Suprapubic skin (tissue), 4 donors: ENCODE data around the gene ADORA2A. TPM values are rescaled to one million over a fixed set of nuclear protein-coding genes. Genes with fewer than 3 reads are reported as not detected.

Experiments used
- DNase-seq, 2 donors: peaks; one replicate each; pipeline ENCODE4 v3.0.0-alpha.2; 2019; ENCODE audit warnings: low spot score in 2 of 2
- H3K27ac ChIP-seq: fragments of 200-600 bp; sonication (generic); one replicate; pipeline ENCODE4 v1.5.1; 2019
- H3K27me3 ChIP-seq: fragments of 200-600 bp; sonication (generic); one replicate; pipeline ENCODE4 v1.5.1; 2019
- H3K36me3 ChIP-seq: fragments of 200-600 bp; sonication (generic); one replicate; pipeline ENCODE4 v1.5.1; 2019
- H3K4me1 ChIP-seq: fragments of 200-600 bp; sonication (generic); one replicate; pipeline ENCODE4 v1.5.1; 2019
- H3K4me3 ChIP-seq: fragments of 200-600 bp; sonication (generic); one replicate; pipeline ENCODE4 v1.5.1; 2019; ENCODE audit warnings: mild to moderate bottlenecking
- H3K9me3 ChIP-seq: fragments of 200-600 bp; sonication (generic); one replicate; pipeline ENCODE4 v1.5.1; 2019
- EP300 ChIP-seq: sonication (generic); formaldehyde crosslinking; IDR thresholded peaks from one replicate; pipeline ENCODE4 v1.6.1; 2017; ENCODE audit warnings: antibody characterized with exemption
- POLR2A ChIP-seq, 2 donors: fragments of 450-650 bp; IDR thresholded peaks; one replicate each; pipeline ENCODE4 v1.6.1; 2017; ENCODE audit warnings: antibody characterized with exemption in 2 of 2, mild to moderate bottlenecking in 2 of 2, moderate library complexity in 2 of 2
- POLR2AphosphoS5 ChIP-seq, 3 donors: sonication (generic); formaldehyde crosslinking; IDR thresholded peaks; one replicate each; pipeline ENCODE4 v1.6.1; 2017; ENCODE audit warnings: antibody characterized with exemption in 3 of 3
- WGBS: methylation state at CpG from one replicate; pipeline ENCODE4 v1.1.5; 2018; 5-methylcytosine and 5-hydroxymethylcytosine counted together
- total RNA-seq, 4 donors: library from RNA; depleted of rRNA; stranded (reverse); fragments of >200 nt; gene quantifications; one replicate each; pipeline ENCODE4 v1.1.0, GENCODE V29; 2016
- TF ChIP-seq, protein P1 (sequence below), 2 donors: fragments of 200-600 bp in 1 of 2; fragments of 450-650 bp in 1 of 2; sonication (generic) in 1 of 2; IDR thresholded peaks; one replicate each; pipeline ENCODE4 v1.5.1; 2016 to 2019; ENCODE audit warnings: antibody characterized with exemption in 2 of 2, mild to moderate bottlenecking in 1 of 2, moderate library complexity in 1 of 2

The ADORA2A gene
- total RNA-seq, 4 donors from 2014 or later, result 2.2 to 5.1 (median 3.4) TPM

DNA sequence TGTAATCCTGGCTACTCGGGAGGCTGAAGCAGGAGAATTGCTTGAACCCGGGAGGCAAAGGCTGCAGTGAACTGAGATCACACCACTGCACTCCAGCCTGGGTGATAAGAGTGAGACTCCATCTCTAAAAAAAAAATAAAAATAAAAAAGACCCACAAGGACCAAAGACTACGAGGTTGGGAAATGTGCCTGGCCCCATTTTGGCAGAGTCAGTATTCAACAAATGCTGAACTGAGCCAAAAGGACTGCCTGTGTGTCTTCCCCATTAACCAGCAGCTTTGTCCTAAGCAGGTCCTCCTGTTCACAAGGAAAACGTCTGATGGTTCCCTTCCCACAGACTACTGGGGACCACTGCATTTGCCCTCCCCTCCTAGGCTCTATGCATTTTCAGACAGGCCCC lies 27.6 kb downstream of the ADORA2A start:
- Histone ChIP-seq H3K4me3 (no peak overlapping the region), H3K9me3 (no peaks in the 10 kb centered on the region), H3K27me3 (no peaks in the 10 kb centered on the region), H3K36me3 (no peaks in the 10 kb centered on the region), H3K27ac (no peak overlapping the region), H3K4me1 (peaks cover 4% of the 10 kb centered on the region)
- no peak for DNase-seq
- 81% methylated on average over 4 of the region's 4 CpGs for WGBS
- TF ChIP-seq POLR2A (IDR thresholded peaks at IDR 0.05) (no peak), EP300 (no peak)

DNA sequence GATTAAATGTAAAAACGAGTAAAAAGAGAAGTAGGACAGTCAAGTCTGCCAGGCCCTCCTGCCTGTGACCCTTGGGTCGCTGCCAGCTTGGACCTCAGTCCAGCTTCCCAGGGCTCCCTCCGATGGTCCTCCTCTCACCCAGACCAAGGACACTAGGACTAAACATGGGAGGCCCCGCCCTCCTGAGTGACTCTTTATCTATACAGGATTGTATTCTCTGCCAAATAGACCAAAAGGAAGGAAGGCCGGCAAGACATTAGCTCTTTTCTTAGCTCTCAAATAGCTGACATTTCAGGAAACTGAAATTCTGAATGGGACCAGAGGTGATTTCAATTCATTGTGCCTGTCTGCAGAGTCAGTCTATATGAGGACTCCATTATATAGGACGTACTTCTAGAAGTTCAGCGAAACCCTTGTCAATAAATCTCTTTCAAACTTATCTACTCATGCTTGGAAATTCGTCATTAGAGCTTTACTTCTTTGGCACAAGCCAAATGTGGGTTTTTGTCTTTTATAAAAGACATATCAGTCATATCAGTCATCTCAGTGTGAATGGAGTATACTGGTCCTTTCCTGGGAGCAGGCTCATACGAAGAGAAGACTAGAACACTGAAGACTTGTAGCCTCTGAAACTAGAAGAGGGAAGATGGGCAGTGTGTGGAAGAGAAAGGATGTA lies 28.5 kb downstream of the ADORA2A start:
- Histone ChIP-seq H3K9me3 (no peaks in the 10 kb centered on the region), H3K36me3 (no peaks in the 10 kb centered on the region), H3K4me3 (no peak overlapping the region), H3K27me3 (no peaks in the 10 kb centered on the region), H3K4me1 (peaks cover 4% of the 10 kb centered on the region), H3K27ac (no peak overlapping the region)
- TF ChIP-seq EP300 (no peak), POLR2A (IDR thresholded peaks at IDR 0.05) (no peak), POLR2AphosphoS5 (IDR thresholded peaks at IDR 0.05) (no peak)
- TF ChIP-seq, protein P1, sequence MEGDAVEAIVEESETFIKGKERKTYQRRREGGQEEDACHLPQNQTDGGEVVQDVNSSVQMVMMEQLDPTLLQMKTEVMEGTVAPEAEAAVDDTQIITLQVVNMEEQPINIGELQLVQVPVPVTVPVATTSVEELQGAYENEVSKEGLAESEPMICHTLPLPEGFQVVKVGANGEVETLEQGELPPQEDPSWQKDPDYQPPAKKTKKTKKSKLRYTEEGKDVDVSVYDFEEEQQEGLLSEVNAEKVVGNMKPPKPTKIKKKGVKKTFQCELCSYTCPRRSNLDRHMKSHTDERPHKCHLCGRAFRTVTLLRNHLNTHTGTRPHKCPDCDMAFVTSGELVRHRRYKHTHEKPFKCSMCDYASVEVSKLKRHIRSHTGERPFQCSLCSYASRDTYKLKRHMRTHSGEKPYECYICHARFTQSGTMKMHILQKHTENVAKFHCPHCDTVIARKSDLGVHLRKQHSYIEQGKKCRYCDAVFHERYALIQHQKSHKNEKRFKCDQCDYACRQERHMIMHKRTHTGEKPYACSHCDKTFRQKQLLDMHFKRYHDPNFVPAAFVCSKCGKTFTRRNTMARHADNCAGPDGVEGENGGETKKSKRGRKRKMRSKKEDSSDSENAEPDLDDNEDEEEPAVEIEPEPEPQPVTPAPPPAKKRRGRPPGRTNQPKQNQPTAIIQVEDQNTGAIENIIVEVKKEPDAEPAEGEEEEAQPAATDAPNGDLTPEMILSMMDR (IDR thresholded peaks at IDR 0.05), result no peak
- 55% methylated on average over 9 of the region's 9 CpGs for WGBS
- DNase-seq, result no peak

DNA sequence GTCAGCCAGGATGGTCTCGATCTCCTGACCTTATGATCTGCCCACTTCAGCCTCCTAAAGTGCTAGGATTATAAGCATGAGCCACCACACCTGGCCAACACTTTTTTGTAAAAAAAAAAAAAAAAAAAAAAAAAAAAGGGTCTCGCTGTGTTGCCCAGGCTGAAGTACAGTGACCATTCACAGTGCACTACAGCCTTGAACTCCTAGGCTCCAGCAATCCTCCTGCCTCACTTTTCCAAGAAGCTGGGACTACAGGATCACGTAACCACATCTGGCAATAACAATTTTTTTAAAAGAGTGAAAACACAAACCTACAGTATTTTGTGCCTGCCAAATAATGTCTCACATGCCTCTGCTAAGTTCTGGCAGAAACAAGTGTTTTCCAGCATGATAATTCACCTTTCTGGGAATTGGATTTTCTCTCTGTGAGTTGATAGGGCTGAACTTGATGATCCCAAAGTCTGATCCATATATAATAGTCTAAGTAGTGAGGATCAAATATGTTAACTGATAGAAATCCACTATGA lies 30.6 kb downstream of the ADORA2A start:
- DNase-seq, result no peak
- Histone ChIP-seq H3K4me1 (peaks cover 4% of the 10 kb centered on the region), H3K36me3 (no peaks in the 10 kb centered on the region), H3K9me3 (no peaks in the 10 kb centered on the region), H3K27ac (no peak overlapping the region), H3K4me3 (no peak overlapping the region), H3K27me3 (no peaks in the 10 kb centered on the region)
- 85% methylated on average over 3 of the region's 3 CpGs for WGBS
- TF ChIP-seq EP300 (no peak), POLR2A (IDR thresholded peaks at IDR 0.05) (no peak), POLR2AphosphoS5 (IDR thresholded peaks at IDR 0.05) (no peak)
- TF ChIP-seq, protein P1 (IDR thresholded peaks at IDR 0.05), result no peak

DNA sequence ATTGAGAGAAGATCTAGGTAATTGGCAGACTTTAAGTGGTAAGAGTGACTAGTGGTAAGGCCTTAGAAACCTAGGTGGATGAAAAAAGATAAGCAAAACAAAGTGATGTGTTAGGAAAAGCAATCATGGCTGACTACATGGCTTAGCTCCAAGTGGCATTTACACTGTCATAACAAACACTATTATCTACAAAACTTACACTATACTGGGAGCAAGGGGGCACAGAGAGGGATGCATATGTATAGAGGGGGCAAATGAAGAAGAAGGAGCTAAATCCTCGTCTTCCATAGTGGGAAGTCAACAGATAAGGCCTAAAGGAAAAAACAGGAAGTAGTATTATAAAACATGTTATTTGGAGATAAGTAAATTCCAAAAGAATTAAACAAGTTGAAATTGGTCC lies 32.5 kb downstream of the ADORA2A start:
- Histone ChIP-seq H3K27ac (no peak overlapping the region), H3K4me1 (peaks cover 4% of the 10 kb centered on the region), H3K36me3 (no peaks in the 10 kb centered on the region), H3K27me3 (no peaks in the 10 kb centered on the region), H3K4me3 (no peak overlapping the region), H3K9me3 (no peaks in the 10 kb centered on the region)
- 71% methylated on average over 1 of the region's 1 CpG for WGBS
- no peak for DNase-seq
- TF ChIP-seq EP300 (no peak), POLR2AphosphoS5 (IDR thresholded peaks at IDR 0.05) (no peak), POLR2A (IDR thresholded peaks at IDR 0.05) (no peak)
- TF ChIP-seq, protein P1 (IDR thresholded peaks at IDR 0.05), result no peak

DNA sequence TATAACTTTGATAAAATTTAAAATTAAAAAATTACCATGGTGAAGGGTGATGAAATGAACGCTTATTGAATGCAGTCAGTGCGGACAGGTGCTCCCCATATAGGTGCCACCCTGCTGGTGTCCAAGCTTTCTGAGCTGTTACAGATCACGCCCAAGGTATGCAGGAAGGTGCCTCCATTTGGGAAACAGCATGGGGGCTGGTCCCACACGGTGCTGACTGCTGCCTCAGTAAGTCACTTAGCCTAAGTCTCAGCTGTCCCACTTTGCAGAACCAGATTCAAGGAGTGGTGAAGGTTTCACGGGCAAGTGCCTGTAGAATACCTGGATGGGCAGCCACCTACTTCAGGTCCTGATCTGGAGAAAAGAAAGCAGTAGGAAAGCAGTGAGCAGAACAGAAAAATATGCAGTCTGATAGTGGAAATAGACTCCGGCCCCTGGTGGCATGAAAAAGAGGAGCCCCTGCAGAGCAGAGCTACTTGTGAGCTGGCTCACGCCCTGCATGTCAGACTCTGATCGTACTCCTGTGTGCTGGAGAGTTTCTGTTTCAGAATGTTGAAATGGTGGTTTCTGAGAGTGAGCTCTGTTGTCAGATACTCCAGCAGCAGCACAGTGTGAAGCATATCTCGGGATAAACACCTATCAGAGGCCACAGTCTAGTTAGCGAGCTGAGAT lies 33.2 kb downstream of the ADORA2A start:
- WGBS, result 72% methylated on average over 10 of the region's 10 CpGs

More for the DNA sequence above, 33.2 kb downstream of the ADORA2A start:
- no peaks in the 10 kb centered on the region for H3K36me3 ChIP-seq
- H3K9me3 ChIP-seq, result no peaks in the 10 kb centered on the region
- TF ChIP-seq POLR2AphosphoS5 (IDR thresholded peaks at IDR 0.05), result no peak
- no peak for TF ChIP-seq POLR2A (IDR thresholded peaks at IDR 0.05)
- TF ChIP-seq EP300, result no peak
- TF ChIP-seq, protein P1 (IDR thresholded peaks at IDR 0.05), result no peak
- no peaks in the 10 kb centered on the region for H3K27me3 ChIP-seq
- H3K27ac ChIP-seq, result no peak overlapping the region
- DNase-seq, result no peak
- H3K4me1 ChIP-seq, result peaks cover 1% of the 10 kb centered on the region
- H3K4me3 ChIP-seq, result no peak overlapping the region
